ENCODE results near the gene ZNF215. TPM values are rescaled to one million over a fixed set of nuclear protein-coding genes. Genes with fewer than 3 reads are reported as not detected.

The ZNF215 gene
- total and polyA plus RNA-seq, 10 donors, result 0.26 to 8.4 (median 3.6) TPM

DNA sequence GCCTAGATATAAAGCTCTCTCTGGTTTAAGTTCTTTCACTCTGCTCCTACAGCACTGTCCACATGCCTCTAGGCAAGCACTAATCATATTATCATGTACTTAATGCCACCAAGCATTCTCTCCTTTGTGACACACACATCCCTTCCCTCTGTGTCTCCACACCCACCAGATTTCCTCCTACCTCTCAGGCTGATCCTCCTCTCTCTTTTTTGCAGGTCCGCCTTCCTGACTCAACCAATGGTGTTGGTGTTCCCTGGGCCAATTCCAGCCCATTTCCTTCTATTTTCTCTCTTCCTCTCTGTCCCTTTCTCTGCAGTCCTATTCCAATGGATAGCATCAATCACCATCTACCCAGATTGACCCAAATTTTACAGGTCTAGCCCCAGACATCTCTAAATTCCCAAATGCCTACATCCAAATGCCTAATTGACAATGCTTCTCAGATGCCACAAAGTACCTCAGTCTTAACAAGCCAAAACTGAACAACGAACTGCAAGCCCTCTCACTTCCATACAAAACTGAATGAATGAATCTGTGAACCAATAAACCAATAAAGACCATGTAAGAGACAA, 504 bp upstream of the ZNF215 start:
- no peak for TF ChIP-seq POLR2A (IDR thresholded peaks at IDR 0.05)
- TF ChIP-seq, protein P1, sequence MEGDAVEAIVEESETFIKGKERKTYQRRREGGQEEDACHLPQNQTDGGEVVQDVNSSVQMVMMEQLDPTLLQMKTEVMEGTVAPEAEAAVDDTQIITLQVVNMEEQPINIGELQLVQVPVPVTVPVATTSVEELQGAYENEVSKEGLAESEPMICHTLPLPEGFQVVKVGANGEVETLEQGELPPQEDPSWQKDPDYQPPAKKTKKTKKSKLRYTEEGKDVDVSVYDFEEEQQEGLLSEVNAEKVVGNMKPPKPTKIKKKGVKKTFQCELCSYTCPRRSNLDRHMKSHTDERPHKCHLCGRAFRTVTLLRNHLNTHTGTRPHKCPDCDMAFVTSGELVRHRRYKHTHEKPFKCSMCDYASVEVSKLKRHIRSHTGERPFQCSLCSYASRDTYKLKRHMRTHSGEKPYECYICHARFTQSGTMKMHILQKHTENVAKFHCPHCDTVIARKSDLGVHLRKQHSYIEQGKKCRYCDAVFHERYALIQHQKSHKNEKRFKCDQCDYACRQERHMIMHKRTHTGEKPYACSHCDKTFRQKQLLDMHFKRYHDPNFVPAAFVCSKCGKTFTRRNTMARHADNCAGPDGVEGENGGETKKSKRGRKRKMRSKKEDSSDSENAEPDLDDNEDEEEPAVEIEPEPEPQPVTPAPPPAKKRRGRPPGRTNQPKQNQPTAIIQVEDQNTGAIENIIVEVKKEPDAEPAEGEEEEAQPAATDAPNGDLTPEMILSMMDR (IDR thresholded peaks at IDR 0.05 in 8 of 11, conservative IDR thresholded peaks at IDR 0.05 in 3 of 11), result no peak
- no peak for TF ChIP-seq POLR2AphosphoS5 (IDR thresholded peaks at IDR 0.05)
- Histone ChIP-seq H3K27me3 (replicated peaks in 1 of 7) (peaks cover 0 to 45% (median 0%) of the 10 kb centered on the region in 7 donors), H3K27ac (peak overlapping the region in 5 of 8 donors; percentile 26 to 80 (median 63)), H3K36me3 (no peaks in the 10 kb centered on the region), H3K4me3 (peak overlapping the region; percentile 44 to 82 (median 56)), H3K4me1 (peaks cover 4 to 23% (median 17%) of the 10 kb centered on the region in 6 donors), H3K9me3 (no peaks in the 10 kb centered on the region)
- intact Hi-C loops (cut with DNase I; ENCODE audit: low total_unique reads), result no loop called here
- 57 to 72% (median 61%) methylated on average over 2 of the region's 2 CpGs for WGBS, 5 donors
- no peak for DNase-seq

DNA sequence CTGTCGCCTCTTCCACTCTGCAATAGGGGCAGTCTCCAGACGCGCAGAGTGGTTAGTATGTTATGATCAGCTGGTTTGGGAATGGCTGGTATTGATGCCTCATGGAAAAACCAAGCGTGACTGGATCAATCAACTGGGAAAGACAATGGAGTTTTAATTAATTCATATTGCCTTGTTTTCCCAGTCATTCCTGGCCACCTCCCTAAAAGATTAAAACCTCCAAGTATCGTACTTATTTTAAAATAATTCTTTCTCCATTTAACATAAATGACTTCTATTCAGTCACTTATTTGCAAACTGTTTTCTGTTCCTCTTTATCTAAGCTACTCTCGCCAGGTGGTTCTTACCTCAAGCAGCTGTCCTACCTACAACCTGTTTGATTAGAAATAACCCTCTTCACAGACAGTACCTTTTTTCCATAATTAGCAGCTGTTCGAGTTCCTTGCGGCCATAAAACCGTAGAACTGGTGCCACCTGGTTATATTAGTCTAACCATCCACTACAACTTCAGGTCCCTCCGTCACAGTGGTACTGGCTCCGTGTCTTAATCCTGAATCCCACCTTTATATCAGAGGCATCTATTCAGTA, 898 bp downstream of the ZNF215 start:
- H3K4me1 ChIP-seq, result peaks cover 4 to 23% (median 17%) of the 10 kb centered on the region in 6 donors
- H3K27me3 ChIP-seq (replicated peaks in 1 of 7), result peaks cover 0 to 47% (median 0%) of the 10 kb centered on the region in 7 donors
- 15 to 21% (median 17%) methylated on average over 11 of the region's 11 CpGs for WGBS, 5 donors
- peak overlapping the region; percentile 44 to 82 (median 56) for H3K4me3 ChIP-seq
- intact Hi-C loops (cut with DNase I; ENCODE audit: low total_unique reads), result no loop called here
- peak overlapping the region in 6 of 8 donors; percentile 26 to 80 (median 59) for H3K27ac ChIP-seq
- TF ChIP-seq, protein P1 (IDR thresholded peaks at IDR 0.05 in 8 of 11, conservative IDR thresholded peaks at IDR 0.05 in 3 of 11), result no peak
- no peak for TF ChIP-seq POLR2AphosphoS5 (IDR thresholded peaks at IDR 0.05)
- no peak for TF ChIP-seq POLR2A (IDR thresholded peaks at IDR 0.05)
- no peak for DNase-seq
- H3K36me3 ChIP-seq, result no peaks in the 10 kb centered on the region
- H3K9me3 ChIP-seq, result no peaks in the 10 kb centered on the region

DNA sequence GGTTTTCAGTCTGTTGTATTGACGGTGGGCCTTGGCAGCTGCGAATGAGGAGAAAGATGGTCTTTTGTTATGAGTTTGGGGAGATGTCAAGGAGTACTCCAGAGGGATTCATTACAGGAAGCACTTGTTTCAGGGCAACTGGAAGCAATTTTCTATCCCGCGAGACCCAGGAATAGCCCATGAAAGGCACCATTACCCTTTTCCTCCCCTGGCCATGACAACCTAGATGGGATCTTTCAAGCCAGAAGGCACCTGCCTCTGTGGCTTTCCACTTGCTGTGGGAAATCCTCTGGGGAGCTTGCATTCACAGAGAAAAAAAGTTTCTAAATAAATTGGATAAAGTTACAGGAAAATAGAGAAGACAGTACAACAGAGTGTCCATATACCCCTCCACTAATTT, 2.7 kb downstream of the ZNF215 start:
- H3K36me3 ChIP-seq, result no peaks in the 10 kb centered on the region
- H3K9me3 ChIP-seq, result no peaks in the 10 kb centered on the region
- peaks cover 4 to 23% (median 17%) of the 10 kb centered on the region in 6 donors for H3K4me1 ChIP-seq
- WGBS, 5 donors, result 65 to 82% (median 70%) methylated on average over 4 of the region's 4 CpGs
- peaks cover 0 to 45% (median 0%) of the 10 kb centered on the region in 7 donors for H3K27me3 ChIP-seq (replicated peaks in 1 of 7)
- DNase-seq, result no peak
- H3K27ac ChIP-seq, result no peak overlapping the region
- intact Hi-C loops (cut with DNase I; ENCODE audit: low total_unique reads), result no loop called here
- no peak overlapping the region for H3K4me3 ChIP-seq
- TF ChIP-seq POLR2A (IDR thresholded peaks at IDR 0.05), result no peak
- TF ChIP-seq, protein P1 (IDR thresholded peaks at IDR 0.05 in 8 of 11, conservative IDR thresholded peaks at IDR 0.05 in 3 of 11), result no peak

DNA sequence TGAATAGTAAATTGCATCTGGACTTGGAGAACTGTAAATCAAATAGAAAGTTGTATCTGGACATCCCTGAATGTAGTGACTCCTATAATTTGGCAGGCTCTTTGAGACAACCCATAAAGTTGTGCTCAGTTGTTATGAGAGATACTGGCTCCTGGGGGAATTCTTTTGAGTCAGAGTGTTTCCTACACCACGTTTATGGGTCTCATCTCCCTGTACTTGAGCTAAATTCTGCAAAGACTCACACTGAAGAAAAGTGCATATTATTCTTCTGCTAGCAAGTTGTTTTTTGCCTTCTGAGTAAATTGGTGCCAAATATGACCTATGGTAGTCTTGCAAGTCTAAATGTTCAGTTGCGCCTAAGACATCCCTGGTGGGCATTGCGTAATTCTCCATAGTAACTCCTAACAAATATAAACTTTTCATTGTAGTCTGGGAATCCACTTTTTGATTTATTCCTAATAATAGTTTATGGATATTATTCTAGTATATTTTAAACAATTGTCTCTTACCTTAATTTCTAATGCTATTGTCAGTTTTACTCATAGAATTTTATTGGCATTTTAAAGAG, 5.0 kb downstream of the ZNF215 start:
- 80 to 92% (median 83%) methylated on average over 3 of the region's 3 CpGs for WGBS, 5 donors
- H3K4me3 ChIP-seq, result no peak overlapping the region
- no peak overlapping the region for H3K27ac ChIP-seq
- TF ChIP-seq POLR2AphosphoS5 (IDR thresholded peaks at IDR 0.05) (no peak), POLR2A (IDR thresholded peaks at IDR 0.05) (no peak)
- TF ChIP-seq, protein P1 (IDR thresholded peaks at IDR 0.05 in 8 of 11, conservative IDR thresholded peaks at IDR 0.05 in 3 of 11), result no peak
- intact Hi-C loops (cut with DNase I; ENCODE audit: low total_unique reads), result no loop called here
- no peak for DNase-seq
- peaks cover 0 to 35% (median 0%) of the 10 kb centered on the region in 7 donors for H3K27me3 ChIP-seq (replicated peaks in 1 of 7)
- no peaks in the 10 kb centered on the region for H3K9me3 ChIP-seq
- peaks cover 4 to 18% (median 13%) of the 10 kb centered on the region in 6 donors for H3K4me1 ChIP-seq
- no peaks in the 10 kb centered on the region for H3K36me3 ChIP-seq
